NCI-H69 (cell line): ENCODE data around the gene TFF1.

Experiments used
- DNase-seq: peaks from one replicate; lab custom pipeline; 2025; lab: John Stamatoyannopoulos, UW

Gene TFF1

DNA sequence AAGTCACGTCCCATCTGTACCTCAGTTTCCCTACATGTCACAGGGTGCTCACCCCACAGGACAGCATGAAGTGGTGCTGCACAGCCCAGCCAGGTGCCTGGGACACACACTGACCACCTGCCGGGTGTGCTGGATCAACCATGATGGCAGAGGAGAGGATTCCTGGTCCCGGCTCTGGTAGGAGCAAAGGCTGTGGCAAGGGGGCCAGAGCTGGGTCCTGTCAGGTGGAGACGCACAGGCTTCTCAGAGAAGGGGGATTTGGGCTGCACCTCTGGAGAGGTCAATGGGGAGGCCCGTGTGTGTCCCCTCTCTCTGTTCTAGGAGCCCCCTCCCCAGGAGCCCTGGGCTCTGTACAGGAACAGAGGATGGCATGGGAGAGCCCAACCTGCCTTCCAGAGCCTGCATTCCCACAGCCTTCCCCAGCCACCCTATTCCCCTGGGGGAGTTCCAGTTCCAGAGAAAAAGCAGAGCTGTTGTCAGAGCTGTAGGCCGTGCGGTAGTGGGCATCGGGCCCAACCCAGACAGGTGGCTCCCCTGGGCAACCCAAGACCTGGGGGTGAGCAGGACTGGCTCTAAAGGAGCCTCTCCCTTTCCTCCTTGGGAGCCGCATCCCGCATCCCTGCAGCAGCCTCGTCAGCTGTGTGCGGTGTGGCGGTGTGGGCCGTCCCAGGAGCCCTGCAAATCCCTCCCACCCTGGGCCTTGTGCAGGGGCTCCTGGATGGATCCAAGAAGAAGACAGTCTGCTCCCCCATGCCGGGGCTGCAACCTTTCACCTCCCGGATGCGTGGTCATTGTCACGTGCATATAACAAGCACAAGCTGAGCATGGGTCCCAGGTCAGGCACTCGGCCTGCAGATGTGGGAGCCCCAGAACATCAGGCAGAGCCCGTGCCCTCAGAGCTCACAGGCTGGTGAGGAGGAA lies 48.2 kb downstream of the TFF1 start:
- DNase-seq: peak; percentile 59

DNA sequence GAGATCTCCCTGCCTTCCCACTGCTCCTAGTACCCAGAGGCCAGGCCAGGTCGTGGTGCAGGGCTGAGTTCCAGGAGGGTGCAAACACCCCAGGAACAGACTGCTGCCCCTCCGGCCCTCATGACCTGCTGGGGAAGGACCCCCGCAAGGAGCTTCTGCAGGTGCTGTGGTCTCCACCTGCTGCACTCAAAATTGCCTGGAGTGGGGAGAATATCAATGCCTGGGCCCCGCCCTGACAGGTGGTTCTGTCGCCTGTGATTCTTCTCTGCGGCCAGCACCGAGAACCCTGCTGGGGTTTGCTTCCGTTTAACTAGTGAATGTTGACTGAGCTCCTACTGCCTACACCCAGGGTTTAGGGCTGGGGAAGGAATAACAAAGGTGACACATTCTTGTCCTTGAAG lies 49.0 kb downstream of the TFF1 start:
- peak; percentile 93 for DNase-seq

GRCh38 chr21:42316891-42317290 lies 49.4 kb downstream of the TFF1 start:
- peak; percentile 45 for DNase-seq

DNA sequence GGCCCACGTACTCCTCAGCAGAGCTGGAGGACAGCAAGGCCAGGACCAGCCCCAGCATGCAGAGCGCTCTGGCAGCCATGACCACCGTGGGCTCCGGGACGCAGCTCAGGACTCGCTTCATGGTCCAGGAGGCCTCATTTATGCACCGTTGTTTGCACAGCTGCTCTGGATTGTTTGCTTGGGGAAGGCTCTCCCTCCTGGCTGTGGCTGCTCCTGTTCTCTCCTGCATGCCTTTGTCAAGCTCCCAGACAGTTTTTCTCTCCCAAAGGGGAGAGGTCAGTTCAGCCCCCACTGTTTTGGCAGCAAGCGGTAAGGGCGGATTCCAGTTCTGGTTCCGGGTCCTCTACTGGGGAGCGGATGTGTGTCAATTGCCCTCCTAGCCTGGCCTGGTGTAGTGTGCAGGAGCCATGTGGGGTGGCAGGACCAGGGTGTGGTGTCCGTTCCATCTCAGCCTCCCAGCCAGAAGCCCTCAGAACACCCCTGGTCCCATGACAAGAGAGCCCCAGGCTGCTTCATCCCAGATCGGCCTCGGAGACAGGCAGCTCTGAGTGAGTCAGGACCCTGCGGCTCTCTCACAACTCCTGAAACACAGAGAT lies 50.9 kb downstream of the TFF1 start, which contains the start of gene TFF3:
TFF3 (minus strand) TSS at position 114 of the 596 bp plus-strand sequence; CDS start at position 79, 35 bp downstream.
- peak; percentile 99 for DNase-seq

GRCh38 chr21:42314616-42315295 lies 51.6 kb downstream of the TFF1 start:
- peak; percentile 33 for DNase-seq

DNA sequence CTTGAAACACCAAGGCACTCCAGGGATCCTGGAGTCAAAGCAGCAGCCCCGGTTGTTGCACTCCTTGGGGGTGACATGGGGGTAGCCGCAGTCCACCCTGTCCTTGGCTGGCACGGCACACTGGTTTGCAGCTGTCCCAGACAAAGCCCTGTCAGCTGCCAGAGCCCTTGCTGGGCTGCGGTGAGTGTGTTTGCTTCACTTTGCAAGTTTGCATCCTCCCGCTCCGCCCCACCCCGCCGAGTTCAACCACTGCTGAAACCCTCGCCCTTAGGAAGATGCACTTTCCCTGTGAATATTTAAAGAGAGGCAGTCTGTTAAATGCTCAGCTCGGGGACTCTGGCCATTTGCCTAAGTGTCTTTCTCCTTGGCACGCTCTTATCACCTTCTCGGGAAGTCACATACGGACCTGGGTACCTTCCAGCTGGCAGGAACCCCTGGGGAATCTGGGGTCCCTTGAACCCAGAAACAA lies 52.8 kb downstream of the TFF1 start:
- peak; percentile 90 for DNase-seq

DNA sequence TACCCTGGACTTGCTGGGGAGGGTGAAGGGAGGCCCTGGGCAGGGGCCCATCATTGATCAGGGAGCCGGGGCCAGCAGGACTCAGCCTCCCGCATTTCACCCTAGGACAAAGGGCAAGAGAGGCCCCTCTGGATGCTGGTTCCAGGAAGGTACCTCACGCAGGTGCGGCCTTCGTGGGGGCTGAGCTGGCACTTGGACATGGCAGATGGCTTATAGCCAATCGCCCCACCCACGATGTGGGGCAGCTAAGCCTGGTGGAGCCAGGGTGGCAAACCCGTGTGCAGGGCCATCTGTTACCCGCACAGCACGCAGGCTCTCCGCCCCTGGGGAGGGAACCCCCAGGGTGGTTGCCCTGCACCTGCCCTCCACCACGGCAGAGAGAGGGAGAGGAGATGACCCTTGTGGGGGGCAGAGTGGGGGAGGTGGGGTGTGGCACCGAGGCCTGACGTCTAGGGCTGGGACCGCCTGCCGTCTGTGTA lies 53.7 kb downstream of the TFF1 start:
- DNase-seq: peak; percentile 90
